Neural progenitor cell (in vitro differentiated cells): ENCODE results near the gene WDR77.

ENCODE experiments used
- CTCF ChIP-seq: fragments of 200-600 bp; sonication (generic); IDR thresholded peaks from 2 replicates; pipeline ENCODE4 v1.5.1; 2017; ENCODE audit warnings: antibody characterized with exemption, mild to moderate bottlenecking
- EZH2phosphoT487 ChIP-seq: fragments of 200-600 bp; sonication (generic); IDR thresholded peaks from 2 replicates; pipeline ENCODE4 v1.6.1; 2017; ENCODE audit warnings: antibody characterized with exemption

GRCh38 chr1:111442457-111442856 lies 6.6 kb downstream of the WDR77 start:
- no peak for TF ChIP-seq EZH2phosphoT487
- TF ChIP-seq CTCF: no peak
